Measurements from ENCODE around the gene CDC42SE2.
"Not testable (repeated sequence)": the region's sequence is repeated elsewhere in the genome, so short reads cannot be mapped to it uniquely, and the experiment has no call there.

The CDC42SE2 gene

GRCh38 chr5:131389869-131390265 lies 126.0 kb downstream of the CDC42SE2 start:
- no peak for DNase-seq (ENCODE audit: low spot score)

DNA sequence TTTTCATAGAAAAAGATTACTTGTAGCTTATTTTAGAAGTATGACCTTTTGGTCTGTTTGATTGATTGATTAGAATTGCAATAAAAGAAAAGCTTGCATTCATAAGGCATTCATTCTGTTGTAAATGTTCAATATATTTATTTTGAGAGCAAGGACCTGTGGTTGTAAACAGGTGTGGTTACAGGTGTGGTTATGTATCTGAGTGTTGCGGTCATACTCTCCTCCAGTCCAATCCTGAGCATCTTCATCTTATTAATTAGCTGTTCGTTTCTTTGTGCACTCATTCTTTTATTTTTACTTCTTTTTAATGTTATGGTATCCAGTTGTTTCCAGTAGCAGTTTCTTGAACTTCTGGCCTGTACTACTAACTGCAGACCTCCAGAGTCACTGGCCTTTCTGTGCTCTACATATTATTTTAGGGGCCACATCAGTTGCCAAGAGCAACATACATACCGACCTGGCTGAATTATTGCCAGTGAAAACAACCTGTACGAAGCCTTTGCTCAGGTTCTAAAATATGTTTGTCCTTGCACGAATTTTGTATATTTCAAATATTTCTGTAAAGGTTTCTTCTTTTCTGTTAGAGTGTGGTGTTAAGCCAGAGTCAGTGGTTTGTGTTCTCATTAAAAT lies 128.7 kb downstream of the CDC42SE2 start:
- DNase-seq (ENCODE audit: low spot score): no peak

DNA sequence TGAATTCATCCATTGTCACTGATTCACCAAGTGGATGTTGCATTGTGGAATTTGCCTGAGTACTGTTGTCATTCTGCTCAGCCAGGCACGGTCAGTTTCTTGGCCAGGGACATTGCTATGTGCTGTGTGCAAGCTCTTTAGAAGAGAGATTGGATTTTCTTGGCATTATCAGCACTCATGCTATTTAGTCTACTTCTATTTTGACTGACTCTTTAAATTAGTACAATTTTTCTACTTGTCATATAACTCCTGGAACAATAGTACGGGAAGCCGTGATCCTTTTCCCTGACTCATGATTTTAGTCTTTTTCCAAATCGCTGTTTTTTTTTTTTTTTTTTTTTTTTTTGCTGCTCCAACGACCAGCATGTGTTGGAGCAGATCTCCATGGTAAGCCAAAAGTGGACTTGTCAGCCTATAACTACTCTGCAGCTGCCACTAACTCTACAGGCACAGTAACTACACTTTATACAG lies 129.7 kb downstream of the CDC42SE2 start:
- DNase-seq (ENCODE audit: low spot score): peak; percentile 89

DNA sequence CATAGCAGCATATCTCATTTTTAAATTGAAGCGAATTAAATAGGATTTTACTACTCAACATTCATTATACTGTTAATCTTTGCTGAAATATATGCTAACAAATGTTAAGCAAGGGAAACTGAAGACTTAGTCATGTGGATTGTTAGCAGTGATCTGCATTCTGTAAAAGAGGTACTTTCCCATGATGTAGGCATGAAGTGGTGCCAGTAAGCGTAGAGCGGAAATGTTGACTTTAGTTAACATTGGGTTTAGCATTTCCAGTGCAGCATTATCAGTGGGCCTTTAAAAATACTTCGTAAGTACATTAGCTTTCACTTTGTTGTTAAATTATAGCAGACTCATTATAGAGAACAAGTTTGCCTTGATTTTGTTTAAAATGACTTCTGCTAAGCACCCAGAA lies 130.3 kb downstream of the CDC42SE2 start:
- no peak for DNase-seq (ENCODE audit: low spot score)

DNA sequence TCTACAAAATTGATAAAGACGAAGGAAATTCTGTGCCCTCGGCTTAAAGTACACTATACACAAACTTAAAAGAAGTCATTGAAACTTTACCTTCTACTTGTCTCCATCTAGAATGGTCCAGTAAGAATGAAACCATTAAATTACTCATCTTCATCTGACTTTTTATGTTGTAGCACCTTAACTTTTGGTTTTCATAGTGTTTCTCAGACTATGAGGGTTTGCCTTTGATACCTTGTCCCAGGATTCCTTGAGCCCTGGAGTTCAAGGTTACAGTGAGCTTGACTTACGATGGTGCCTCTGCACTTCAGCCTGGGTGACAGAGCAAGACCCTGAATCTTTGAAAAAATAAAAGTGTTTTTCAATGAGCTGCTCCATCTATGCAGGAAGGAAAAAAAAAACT lies 132.2 kb downstream of the CDC42SE2 start:
- no peak for DNase-seq (ENCODE audit: low spot score)

DNA sequence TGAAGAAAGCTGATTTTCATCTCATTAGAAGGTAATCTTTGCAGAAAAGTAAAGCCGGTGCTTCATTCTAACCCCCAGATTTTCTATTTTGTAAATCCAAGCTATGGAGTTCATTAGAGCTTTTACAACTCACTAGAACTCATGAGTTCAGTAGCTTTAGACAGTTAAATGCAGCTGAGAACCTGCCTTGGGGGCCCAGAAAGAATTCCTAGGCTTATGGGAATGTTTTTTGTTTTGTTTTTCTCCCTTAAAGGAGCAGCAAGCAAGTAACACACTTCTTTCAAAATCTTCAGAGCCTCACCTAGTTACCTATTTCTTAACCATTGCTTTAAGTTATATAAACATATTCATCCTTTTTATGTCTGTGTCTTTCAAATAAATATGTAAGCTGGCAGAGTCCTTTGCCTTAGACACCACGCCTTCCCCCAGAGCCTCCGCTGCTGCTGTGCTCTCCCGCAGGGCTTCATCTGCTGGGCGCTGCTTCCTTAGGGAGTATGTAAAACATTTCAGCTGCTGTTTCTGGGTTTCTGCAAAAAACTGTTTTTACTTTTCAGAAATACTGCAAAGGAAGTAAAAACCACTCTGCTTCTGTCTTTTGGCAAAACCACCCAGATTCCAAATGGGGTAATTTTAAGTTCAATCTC lies 132.9 kb downstream of the CDC42SE2 start:
- DNase-seq (ENCODE audit: low spot score): no peak

GRCh38 chr5:131399007-131399406 lies 135.2 kb downstream of the CDC42SE2 start:
- not testable (repeated sequence) for DNase-seq (ENCODE audit: low spot score)

DNA sequence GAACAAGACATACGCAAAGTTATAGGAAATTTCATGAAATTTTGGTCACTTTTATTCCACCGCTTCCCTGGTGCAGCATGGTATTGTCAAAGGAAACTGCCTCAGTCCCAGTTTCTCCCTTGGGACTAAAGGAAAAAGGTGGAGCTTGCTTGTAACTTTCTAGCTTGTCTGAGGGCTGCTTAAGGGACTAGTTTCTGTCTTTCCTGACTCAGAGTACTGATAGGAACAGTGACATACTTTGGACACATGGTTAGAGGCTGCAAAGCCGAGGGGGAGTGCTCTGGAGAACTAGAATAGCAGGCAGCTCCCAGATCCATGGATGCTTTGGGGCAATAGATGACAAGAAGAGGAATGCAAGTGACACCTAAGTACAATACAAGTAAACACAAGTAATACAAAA lies 136.7 kb downstream of the CDC42SE2 start:
- no peak for DNase-seq (ENCODE audit: low spot score)

DNA sequence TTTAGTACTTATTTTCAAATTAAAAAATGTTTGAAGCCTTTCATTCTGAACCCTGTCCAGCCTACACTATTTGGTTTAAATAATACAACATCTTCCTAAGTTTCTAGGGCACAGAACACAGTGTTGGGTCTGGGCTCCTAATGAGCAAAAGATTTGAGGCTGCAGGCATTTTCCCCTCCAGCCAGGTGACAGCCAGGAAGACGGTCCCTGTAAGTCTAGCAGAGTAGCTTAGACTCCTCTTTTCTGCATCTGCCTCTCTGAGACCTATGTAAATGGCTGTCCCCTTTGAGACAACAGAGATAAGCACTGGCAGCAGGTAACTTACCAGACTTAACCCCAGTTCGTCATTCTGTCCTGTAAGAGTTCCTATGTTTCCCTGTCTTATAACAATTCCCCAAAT lies 141.8 kb downstream of the CDC42SE2 start:
- no peak for DNase-seq (ENCODE audit: low spot score)

DNA sequence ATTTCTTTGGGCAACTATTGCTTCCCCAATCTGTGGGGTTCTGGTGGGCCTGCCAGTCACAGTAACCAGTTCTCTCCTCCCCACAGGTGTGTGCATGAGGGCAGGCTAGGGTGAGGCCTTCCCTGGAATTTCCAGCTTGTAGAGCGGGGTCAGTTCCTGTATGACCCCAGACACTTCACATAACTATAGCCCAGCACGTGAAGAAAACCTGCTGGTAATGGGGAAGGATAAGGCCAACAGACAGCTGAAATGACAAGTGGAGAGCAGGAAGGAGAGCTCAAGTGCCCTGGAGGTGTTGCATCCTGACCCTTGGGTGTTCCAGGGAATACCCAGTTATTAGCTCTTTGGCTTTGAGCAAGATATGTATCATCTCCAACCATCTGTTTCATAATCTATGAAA lies 142.2 kb downstream of the CDC42SE2 start:
- no peak for DNase-seq (ENCODE audit: low spot score)

GRCh38 chr5:131406975-131407638 lies 143.3 kb downstream of the CDC42SE2 start:
- DNase-seq (ENCODE audit: low spot score): no peak

GRCh38 chr5:131413605-131414559 lies 150.0 kb downstream of the CDC42SE2 start:
- DNase-seq (ENCODE audit: low spot score): no peak

GRCh38 chr5:131416729-131417128 lies 152.9 kb downstream of the CDC42SE2 start:
- no peak for DNase-seq (ENCODE audit: low spot score)

- DNase-seq (ENCODE audit: low spot score): peak; percentile 85
These were observed 153.5 kb downstream of the CDC42SE2 start for GRCh38 chr5:131417240-131417869.

GRCh38 chr5:131418846-131419245 lies 155.0 kb downstream of the CDC42SE2 start:
- DNase-seq (ENCODE audit: low spot score): no peak

DNA sequence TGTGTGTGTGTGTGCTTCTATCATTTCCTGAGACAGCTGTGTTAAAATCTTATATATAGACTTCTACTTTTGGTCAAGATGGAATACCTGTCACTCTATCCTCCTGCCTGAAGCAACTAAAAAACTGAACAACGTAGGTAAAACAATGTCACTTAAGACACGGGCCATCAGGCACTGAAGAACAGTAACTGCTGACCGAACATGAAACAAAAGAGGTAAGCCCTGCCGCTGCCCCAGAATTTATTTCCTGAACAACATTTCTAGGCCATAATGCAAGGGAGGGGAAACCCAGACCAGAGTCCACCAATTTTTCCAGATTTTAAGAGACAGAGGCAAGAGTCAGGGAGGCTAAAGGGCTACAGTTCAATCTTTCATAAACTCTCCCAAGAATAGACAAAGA lies 156.0 kb downstream of the CDC42SE2 start:
- no peak for DNase-seq (ENCODE audit: low spot score)

- DNase-seq (ENCODE audit: low spot score): peak; percentile 37
These were observed 159.2 kb downstream of the CDC42SE2 start for GRCh38 chr5:131423056-131423455.

DNA sequence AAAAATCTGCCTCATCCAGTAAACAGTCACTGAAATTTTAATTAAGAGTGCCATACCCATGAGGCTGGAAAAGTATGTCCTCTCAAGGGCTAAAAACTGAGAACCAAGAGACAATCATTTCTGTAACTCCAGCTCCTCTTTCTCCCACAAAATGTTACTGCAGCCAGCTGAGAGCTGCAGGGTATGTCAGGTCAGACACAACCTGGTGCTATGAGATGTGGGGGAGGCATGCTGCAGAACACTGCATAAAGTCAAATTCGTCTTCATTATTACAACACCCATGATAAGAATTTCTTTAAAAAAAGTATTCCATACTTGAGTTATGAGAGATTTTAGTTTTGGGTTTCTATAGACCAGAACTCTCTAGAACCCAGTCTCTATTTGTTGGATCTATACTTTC lies 162.2 kb downstream of the CDC42SE2 start:
- DNase-seq (ENCODE audit: low spot score): no peak

DNA sequence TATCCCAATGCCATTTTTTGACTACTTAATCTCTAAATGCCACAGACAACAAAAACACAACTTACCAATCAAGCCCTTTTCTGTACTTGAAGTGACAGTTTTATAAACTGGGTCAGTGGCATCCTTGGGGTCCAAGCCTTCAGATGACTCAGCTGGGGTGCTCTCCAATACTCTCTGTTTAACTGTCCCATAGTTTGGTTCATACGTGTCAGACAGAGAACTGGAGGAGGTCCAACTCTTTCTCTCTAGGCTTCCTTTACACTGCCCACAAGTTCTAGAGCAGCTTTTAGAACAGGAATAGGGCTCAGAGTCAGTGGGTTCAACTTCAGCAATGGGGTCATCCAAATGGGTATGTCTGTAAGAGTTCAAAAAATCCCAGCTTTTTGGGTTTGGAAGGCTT lies 166.9 kb downstream of the CDC42SE2 start:
- no peak for DNase-seq (ENCODE audit: low spot score)

- no peak for DNase-seq (ENCODE audit: low spot score)
These were observed 167.9 kb downstream of the CDC42SE2 start for GRCh38 chr5:131431794-131432193.

DNA sequence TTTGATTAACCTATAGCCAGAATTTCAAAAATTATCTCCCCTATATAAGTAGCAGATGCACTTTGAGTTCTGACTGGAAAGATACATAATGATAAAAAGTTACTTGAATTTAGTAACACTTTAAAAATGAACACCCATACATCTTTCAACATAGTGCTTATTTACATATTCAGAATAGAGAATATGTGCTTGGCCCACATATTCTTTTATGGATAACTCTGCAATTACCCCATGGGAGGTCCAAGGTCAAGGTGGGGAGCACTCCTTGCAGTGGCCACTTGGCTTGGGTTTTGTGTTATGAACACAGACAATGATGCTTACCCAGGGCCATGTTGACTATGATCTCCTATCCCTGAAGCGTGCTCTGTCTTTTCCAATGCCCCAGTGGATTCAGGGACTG lies 169.3 kb downstream of the CDC42SE2 start:
- DNase-seq (ENCODE audit: low spot score): no peak

DNA sequence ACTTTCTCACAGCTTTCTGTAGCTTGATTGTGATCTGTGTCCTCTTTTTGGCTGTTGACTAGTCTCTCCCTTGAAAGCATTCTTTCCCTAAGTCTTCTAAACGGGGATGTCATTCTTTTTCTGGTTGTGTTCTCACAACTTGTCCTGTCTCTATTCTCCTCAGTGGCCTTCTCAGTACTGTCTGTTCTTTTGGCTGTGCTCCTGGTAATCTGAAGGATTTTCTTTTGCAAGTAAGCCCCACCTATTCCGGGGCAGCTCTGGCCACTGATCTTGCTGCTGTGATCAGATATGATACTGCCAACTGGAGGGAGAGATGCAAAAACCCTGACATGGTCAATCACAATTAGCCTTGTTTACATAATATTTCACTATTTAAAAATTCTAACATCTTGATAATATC lies 172.2 kb downstream of the CDC42SE2 start:
- DNase-seq (ENCODE audit: low spot score): peak; percentile 44

Data from pons (tissue), 1 donor.